ENCODE results near the gene UNC45A. TPM values are rescaled to one million over a fixed set of nuclear protein-coding genes. Genes with fewer than 3 reads are reported as not detected.

UNC45A gene
- total and polyA plus RNA-seq, 2 of the 13 experiments (the other 11 are each of a cell fraction or from before 2014, with no cell fraction given): 33.8 to 39.7 TPM

- TF ChIP-seq ATF2 (CRISPR knock-in tag; IDR thresholded peaks at IDR 0.05): 0 out of 2 replicates have a peak, but pooled peaks have one; percentile 27
- TF ChIP-seq MAZ (IDR thresholded peaks at IDR 0.05; ENCODE audit: borderline replicate concordance, low read depth, low read length): peak; percentile 69; the same call in 1 of the 2 replicates
- TF ChIP-seq MAZ (CRISPR knock-in tag; IDR thresholded peaks at IDR 0.05; ENCODE audit: low read depth): peak; percentile 93
- TF ChIP-seq ZMYM4 (CRISPR knock-in tag; IDR thresholded peaks at IDR 0.05): no peak
- TF ChIP-seq KLF15 (CRISPR knock-in tag; IDR thresholded peaks at IDR 0.05; ENCODE audit: borderline replicate concordance): no peak
- no peak for TF ChIP-seq ZNF260 (CRISPR knock-in tag; IDR thresholded peaks at IDR 0.05; ENCODE audit: borderline replicate concordance, low read depth)
- no peak for TF ChIP-seq REST (IDR thresholded peaks at IDR 0.05; ENCODE audit: borderline replicate concordance in 1 of 2, low read depth in 1 of 2, low read length in 2 of 2)
- TF ChIP-seq ZSCAN30 (CRISPR knock-in tag; IDR thresholded peaks at IDR 0.05): no peak
- no peak for TF ChIP-seq HNRNPH1 (optimal IDR thresholded peaks at IDR 0.05; ENCODE audit: low read depth, low read length)
- TF ChIP-seq CREB3 (CRISPR knock-in tag; IDR thresholded peaks at IDR 0.05): 0 out of 2 replicates have a peak, but pooled peaks have one; percentile 9
- no peak for TF ChIP-seq YY1 (IDR thresholded peaks at IDR 0.05; ENCODE audit: insufficient read depth, insufficient replicate concordance, low read depth, low read length)
- TF ChIP-seq ZIK1 (CRISPR knock-in tag; IDR thresholded peaks at IDR 0.05; ENCODE audit: borderline replicate concordance, low read depth): no peak
- TF ChIP-seq ZNF552 (CRISPR knock-in tag; IDR thresholded peaks at IDR 0.05; ENCODE audit: borderline replicate concordance): no peak
- TF ChIP-seq ZSCAN20 (CRISPR knock-in tag; IDR thresholded peaks at IDR 0.05; ENCODE audit: borderline replicate concordance): no peak
- no peak for TF ChIP-seq ZNF235 (CRISPR knock-in tag; IDR thresholded peaks at IDR 0.05; ENCODE audit: borderline replicate concordance)
- no peak for TF ChIP-seq DPF2 (CRISPR knock-in tag; IDR thresholded peaks at IDR 0.05; ENCODE audit: borderline replicate concordance, low read depth)
- no peak for TF ChIP-seq MAFF (IDR thresholded peaks at IDR 0.05; ENCODE audit: low read depth, low read length)
- TF ChIP-seq ZFP41 (CRISPR knock-in tag; IDR thresholded peaks at IDR 0.05; ENCODE audit: borderline replicate concordance): no peak
- TF ChIP-seq HOXA5 (CRISPR knock-in tag; IDR thresholded peaks at IDR 0.05): no peak
- TF ChIP-seq ZNF629 (CRISPR knock-in tag; conservative IDR thresholded peaks at IDR 0.05): no peak
- TF ChIP-seq ZNF556 (CRISPR knock-in tag; IDR thresholded peaks at IDR 0.05; ENCODE audit: borderline replicate concordance): no peak
These were observed at the start of gene UNC45A (continued) for GRCh38 chr15:90934949-90935751.

Measured in HepG2 (cell line).